ENCODE measurements around the gene WDR36.

WDR36 gene

DNA sequence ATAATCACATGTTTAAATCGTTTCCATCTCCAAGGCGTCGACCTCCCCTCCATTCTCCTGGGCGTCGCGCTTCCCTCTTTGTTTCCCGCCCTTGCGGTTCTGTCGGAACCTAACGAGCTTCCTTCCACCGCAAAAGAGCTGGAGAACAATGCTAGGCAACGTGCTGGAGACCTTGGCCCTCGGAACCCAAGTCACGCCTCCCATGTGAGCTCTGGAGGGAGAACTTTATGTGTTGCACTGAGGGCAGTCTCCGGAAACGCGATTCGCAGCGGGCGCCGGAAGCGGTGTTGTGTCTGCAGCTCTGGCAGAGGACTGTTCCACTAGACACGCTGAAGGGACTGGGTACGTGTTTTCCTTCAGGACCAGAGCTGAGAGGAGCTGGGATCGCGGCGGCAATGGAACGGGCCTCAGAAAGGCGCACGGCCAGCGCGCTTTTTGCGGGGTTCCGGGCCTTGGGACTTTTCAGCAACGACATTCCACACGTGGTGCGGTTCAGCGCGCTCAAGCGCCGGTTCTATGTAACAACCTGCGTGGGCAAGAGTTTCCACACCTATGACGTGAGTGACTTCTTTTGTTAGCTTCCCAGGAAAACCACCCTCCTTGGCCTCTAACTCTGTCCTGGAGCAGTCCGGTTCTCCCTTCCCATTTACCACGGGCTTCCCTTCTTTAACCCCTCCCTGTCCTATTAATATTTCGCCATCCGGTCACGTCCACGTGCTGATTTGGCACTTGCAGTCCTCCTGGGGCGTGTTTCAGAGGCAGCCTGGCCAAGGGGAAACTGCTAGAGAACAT, at the start of gene WDR36:
Gene WDR36, plus strand, starts transcription at position 287 of the 792 bp plus-strand sequence. Its CDS starts 109 bp downstream, at position 396.
- peak; percentile 90 for DNase-seq

DNA sequence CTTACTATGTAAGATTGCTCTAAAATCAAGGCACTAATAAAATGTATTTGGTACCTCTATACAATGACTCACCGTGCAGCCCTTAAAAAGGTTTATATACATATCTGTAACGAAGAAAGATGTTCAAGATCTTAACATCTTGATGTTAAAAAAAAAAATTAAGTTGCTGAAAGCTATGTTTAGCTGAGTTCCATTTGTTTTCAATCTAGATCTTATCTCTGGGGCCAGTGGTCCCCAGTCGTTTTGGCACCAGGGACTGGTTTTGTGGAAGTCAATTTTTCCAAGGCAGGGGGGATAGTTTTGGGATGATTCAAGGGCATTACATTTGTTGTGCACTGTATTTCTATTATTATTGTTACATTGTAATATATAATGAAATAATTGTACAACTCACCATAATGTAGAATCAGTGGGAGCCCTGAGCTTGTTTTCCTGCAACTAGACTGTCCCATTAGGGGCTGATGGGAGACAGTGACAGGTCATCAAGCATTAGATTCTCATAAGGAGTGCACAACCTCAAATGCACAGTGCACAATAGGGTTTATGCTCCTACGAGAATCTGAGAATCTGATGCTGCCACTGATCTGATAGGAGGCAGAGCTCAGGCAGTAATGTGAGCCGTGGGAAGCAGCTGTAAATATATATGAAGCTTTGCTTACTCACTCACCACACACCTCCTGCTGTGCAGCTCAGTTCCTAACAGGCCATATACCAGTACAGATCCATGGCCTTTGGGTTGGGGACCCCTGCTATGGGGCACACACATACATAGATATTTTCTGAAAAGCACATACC, 48.2 kb upstream of the WDR36 start:
- DNase-seq: no peak

DNA sequence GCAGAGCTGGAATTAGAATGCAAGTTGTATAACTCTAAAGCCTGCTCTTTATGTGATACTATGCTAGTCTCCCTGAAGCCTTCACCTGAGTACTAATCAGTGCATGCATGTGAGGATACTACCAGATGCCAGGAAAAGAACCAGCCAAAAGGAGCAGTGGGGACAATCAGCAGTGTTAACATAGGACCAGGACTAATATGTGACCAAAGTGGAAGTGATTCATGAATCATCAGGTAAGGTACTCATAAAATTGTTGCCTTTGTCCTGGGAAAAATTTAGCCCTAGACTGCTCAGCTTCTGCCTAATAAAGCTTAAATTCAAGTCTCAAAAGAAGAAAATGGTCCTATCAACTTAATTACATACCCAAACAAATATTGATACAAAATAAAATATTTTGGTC, 34.1 kb upstream of the WDR36 start:
- no peak for DNase-seq

DNA sequence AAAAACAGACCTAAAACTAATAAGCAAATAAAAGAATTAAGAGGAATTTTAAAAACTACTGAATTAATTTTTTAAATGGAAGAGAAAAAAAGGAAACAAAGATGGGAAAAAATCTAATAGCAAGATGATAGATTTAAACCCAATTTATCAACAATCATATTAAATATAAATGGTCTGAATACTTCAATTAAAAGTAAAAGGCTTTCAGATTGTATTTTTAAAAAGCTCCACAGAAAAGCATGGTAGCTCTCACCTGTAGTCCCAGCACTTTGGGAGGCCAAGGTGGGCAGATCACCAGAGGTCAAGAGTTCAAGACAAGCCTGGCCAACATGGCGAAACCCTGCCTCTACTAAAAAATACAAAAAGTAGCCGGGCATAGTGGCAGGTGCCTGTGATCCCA, 32.0 kb upstream of the WDR36 start:
- no peak for DNase-seq

DNA sequence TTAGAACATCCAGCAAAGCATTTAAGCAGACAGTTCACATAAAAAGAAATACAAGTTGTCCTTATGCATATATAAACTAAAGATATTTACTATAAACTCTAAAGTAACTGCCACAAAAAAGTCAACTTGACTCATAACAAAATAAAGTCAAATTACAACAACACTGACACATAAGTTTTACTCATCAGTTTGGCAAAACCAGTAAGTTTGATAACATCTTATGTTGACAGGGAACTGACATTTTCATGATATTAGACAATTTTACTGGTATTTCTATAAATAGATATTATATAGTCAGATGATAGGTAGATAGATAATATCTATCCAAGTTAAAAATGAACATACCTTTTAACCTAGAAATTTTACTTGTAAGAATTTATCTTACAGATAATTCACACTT, 30.5 kb upstream of the WDR36 start:
- DNase-seq: no peak

DNA sequence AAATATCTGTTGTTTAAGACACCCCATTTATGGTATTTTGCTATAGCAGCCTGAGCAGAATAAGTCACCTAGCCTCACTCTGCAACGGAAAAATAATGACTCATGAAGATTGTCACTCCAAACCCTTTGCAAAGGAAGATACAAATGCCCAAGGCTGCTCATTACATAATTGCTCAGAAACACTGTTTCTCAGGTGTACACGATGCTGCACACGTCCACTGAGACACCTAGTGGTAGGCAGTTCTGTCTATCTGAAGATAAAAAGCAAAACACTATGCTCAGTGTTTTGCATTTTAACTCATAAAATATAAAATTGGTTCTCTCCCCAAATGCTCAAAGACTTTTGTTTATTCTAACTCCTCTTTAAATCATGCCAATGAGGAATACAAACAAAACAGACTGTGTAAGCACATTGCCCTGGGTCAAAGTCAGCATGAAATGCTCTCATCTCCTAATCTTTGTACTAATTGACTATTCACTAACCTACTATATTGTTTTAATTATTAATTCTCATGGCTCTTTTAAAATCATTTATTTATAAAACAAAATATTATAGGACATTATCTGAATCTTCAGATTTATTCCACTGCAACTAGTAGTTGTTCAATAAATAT, 28.3 kb upstream of the WDR36 start:
- no peak for DNase-seq

DNA sequence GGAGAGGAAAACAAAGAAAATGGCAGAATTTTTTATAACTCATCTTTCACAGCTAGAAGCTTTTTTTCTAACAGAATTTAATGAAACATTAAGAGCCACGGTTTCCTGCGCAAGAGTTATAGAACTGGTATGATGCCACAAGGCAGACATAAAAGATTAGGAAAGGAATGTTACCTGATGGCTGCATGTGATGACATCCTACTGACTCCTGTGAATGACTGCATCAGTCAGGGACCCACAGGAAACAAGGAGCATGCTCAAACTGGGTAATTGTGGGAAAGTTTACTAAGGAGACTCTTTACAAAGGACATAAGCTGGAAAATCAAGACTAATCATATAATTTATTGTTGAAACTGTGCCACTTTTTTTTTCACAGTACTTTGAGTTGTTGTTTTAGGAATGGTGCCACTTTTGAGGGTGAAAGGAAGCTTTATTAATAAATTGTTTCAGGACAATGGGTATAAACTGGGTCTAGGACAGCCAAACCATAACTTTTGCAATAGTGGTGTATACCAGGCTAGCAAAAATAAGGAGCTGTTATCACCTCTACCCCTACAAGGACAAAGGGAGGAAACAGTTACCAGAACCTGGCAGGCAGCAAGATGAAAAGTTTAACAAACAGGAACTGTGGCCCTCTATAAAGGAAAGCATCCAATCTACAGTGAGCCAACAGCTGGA, 25.7 kb upstream of the WDR36 start:
- DNase-seq: no peak

DNA sequence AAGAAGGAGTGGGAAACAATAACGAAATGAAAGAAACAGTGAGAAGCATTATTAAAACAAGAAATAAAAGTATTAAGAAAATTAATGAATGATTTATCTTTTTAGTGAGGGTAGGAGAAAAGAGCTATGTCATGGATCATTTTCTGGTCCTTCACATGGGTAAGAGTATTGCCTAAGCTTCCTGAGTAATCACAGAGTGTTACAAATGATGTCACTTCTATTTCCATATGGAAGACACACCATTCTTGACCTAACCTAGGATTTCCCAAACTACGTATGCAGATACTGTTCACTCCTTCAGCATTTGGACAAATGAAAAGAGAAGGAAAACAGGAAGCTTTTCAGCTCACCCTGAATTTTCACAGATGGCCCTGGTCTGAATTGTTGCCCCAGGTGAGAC, 23.9 kb upstream of the WDR36 start:
- no peak for DNase-seq

DNA sequence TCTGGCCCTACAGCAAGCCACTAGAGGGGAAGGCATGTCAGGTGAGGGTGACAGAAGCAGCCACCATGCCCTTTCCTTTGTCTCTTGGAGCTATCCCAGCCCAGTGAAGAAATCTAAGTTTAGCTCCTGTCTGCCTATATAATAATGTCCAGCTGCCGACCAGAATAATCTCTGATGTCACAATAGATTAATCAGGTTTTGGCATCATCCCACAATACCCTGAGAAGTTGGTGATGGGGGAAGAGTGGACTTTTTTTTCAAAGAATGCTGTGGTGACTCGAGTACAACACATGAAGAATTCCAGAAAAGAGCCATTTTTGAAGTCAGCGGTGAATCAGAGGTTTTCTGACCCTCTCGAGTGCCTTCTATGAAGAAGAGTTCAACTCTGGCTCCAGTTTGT, 22.3 kb upstream of the WDR36 start:
- DNase-seq: no peak

DNA sequence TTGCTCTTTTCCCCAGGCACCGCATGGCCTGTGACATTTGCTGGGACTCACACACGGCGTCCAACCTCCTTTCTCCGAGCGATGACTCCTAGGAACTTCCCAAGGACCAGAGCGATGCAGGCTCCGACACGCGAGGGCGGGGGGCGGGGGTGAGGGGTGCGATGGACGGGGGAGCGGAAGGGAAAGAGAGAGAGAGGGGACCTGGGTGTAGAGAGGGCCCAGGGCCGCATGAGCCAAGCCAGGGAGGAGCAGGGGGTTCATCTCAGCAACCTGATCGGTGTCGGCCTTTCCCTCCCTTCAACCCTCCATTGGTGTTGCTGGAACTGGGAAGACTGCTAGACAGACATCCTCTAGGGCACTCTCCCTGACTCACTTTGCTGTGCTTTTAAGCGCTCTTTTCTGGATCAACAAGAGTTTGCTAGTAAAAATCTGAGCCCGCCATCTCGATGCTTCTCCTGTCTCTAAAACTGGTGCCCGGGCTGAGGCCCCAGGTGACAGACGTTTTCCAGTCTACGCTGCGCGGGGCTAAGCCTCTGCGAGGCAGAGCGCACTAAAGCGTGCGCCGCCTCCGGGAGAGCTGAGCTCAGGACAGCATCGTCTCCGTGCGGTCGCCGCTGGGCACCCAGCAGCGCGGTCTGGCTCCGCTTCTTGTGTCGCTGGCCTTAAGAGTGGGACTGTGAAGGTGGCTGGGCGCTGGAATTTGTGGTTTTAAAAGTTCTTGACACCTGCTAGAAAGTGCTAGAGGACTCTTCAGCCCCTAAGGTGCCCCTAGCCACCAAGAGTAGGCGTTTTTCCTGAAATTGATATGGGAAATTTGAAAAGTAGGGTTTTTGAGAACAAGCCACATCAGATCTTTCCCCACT, 21.6 kb upstream of the WDR36 start:
- DNase-seq: no peak

DNA sequence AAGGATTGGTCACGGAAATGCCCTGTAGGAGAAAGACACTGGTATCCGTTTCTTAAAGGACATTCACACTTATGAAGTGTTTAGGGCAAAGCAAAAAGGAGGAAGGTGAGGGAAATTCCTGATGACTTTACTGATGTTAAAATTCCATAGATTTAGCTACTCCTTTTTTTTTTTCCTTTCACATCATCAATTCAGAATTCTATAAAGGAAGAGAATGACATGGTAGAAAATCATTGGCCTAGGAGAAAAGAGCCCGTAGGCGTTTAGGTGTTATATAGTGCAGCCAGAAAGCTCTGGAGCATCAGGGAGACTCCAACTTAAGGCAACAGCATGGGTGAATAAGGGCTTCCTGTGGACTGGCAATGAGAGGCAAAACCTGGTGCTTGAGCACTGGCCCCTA, 20.7 kb upstream of the WDR36 start, which contains the start of gene TSLP:
Gene TSLP, plus strand, starts transcription at position 301 of the 400 bp plus-strand sequence. CDS start 178 bp downstream, outside the sequence.
- no peak for DNase-seq

DNA sequence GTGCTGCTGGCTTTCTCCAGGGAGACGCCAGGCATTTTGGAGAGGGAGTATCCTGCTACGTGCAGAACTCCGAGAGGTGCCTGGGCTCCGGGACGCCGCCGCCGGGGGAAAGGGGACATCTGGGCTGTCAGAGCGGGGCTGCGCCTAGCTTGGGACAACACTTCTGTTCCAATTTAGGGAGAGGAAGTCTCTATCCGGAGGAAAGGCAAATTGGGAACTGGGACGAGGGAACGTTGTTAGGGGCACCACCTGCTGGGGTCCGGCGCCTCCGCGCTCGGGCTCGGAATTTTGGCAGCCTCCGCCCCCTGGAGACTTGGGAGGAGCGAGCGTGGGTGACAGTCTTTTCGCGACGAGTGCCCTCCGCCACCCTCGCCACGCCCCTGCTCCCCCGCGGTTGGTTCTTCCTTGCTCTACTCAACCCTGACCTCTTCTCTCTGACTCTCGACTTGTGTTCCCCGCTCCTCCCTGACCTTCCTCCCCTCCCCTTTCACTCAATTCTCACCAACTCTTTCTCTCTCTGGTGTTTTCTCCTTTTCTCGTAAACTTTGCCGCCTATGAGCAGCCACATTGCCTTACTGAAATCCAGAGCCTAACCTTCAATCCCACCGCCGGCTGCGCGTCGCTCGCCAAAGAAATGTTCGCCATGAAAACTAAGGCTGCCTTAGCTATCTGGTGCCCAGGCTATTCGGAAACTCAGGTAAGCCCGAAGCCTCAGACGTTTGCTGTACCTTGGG, 19.0 kb upstream of the WDR36 start:
- peak; percentile 40 for DNase-seq

DNA sequence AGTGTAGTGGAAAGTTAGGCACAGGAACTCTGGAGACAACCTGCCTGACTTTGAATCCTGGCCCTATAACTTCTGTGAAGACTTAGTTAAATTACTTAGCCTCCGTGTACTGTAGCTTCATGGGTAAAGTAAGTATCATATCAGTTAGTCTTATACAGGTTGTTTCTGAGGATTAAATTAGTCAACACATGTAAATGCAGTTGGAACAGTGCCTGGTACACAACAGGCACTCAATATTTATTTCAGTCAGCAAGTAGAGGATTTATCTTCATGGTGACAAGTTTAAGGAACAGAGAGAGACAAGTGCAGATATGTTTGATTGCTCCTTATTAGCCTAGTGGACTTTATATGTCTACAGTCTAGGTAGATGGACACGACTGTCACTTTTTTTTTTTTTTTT, 17.9 kb upstream of the WDR36 start:
- no peak for DNase-seq

DNA sequence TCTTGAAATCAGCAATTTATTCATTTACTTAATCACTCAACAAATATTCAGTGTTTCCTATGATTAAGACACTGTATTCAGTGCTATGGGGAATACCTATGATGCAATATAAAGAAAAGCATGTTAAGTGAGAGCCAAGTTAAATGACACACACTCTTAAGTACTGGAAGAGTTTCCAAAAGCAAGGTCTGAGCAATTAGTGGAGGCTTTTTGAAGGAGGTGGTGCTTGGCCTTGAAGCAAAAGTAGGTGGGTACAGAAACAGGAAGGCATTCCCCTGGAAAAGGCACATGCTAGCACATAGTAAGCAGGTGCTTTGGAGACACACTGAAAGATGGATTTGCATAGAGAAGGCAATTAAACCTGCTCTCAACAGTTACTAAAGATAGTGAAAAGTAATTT, 16.6 kb upstream of the WDR36 start:
- DNase-seq: no peak

DNA sequence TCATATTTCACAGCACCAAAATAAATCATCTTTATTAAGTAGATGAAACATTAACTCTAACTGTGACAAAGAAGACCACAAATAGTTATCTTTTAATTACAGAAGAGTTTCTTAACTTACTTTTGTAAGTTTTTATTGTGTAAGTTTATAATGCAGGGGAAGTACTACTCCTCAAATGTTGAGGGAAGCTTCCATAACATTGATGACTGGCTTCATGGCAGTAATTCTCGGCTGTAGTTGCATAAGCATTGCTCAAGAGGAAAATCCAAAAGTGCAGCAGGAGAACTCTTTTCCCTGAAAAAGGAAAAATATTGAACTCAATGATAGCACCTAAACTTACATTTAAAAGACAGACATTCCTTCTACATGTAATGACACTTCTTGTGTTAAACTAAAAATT, 16.1 kb upstream of the WDR36 start:
- no peak for DNase-seq

DNA sequence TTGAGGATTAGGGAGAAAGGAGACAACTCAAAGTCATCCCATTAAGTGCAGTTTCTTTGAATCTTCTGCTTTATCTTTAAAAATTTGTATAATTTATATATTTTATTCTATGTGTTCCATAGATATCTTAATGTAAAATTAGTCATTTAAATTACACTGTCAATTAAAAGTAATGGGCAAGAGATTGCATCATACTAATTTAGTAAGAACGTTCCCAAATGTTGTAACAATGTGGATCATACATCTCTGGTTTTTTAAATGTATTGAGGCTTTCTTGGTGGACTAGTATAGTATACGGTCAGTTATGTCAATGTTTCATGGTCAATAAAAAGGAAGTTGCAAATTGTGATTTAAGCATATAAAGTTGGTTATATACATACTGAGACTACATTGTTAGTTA, 14.5 kb upstream of the WDR36 start:
- DNase-seq: no peak

DNA sequence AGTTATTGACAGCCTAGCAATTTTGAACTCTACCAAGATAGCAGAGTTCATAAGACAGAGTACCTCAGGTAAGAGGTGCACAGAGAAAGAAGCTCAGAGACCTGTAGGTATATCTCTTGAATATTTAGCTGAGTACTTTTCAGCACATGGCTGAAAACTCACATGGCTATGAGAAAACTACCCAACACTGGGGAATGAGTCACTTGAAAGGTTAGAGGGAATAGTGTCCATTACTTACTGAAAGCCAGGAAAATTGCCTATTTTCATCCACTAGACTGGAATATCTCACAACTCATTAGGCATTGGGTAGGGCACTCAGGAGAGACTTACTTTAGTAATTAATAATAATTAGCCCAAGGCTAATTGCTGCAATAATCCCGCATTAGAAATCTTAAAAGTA, 12.3 kb upstream of the WDR36 start:
- DNase-seq: no peak

DNA sequence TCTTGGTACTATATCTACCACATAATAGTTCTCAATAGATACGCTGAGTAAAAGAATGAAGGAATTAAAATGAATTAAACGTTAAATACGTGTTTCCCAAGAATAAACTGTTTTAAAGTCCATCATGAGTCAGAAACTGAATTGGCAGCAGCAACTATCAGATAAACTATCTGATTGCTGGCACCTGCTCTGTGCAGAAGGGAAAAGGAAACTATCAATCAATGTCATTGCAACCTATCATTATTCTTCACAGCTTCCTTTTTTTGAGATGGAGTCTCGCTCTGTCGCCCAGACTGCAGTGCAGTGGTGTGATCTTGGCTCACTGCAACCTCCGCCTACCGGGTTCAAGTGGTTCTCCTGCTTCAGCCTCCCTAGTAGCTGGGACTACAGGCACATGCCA, 8.8 kb upstream of the WDR36 start:
- no peak for DNase-seq

DNA sequence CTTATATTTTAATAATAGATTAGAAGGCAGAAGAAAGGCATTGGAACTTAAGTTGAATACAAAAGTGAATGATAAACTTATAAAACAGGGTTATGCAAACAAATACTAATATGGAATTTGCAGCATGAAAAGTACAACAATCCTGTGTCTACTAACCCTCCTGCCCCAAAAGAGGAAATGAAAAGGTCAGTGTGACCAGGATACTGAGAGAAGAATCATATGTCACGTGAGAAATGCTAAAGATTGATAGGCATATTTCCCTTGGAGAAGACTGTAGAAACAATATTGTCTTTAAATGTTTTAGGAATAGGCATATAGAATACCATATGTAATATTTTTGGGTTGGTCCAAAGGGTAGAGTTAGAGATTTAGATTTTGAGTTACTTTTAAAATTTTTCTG, 3.8 kb downstream of the WDR36 start:
- no peak for DNase-seq

DNA sequence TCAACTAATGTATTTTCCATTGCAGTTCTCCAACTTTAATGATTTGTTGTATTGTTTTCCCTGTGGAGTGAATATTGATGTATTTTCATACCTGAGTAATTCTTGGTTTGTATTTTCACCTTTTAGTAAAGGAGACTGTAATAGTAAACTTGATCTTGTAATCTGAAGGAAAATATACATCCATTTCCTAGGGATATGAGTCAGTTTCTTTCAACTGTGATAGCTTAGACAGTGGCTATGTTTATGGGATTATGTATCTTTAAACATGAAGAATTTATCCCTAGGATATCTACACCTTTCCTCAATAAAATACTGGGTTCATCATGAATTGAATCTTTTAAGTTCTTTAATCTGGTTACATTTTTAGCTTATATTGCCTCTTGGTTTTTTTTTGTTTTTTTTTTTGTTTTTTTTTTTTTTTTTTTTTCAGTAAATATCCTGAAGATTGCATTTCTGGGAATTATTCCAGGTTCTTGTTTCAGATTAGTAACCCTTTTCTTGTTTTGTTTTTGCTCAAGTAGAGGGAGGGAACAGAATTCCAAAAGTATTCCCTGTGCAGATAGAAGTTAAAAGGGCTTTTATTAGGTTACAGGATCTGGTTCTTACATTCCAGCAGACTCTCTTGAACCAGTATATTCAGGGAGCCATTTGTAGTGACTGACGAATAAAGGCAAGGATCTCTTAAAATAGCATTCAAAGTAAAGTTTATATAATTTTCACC, 7.1 kb downstream of the WDR36 start:
- no peak for DNase-seq

All from CD4-positive, alpha-beta T cell treated with Interleukin-12 subunit alpha and Interleukin-12 subunit beta, for 1 hour (primary cell).